HG02759 (cell line): Measurements from ENCODE around the gene RASAL1.

Experiments used
- ATAC-seq: cut with Tn5 transposase; IDR thresholded peaks from one replicate; pipeline ENCODE4 v1.9.1; 2021; ENCODE audit warnings: mild to moderate bottlenecking, moderate library complexity; ENCODE audit not compliant: unreplicated experiment

Gene RASAL1, protein sequence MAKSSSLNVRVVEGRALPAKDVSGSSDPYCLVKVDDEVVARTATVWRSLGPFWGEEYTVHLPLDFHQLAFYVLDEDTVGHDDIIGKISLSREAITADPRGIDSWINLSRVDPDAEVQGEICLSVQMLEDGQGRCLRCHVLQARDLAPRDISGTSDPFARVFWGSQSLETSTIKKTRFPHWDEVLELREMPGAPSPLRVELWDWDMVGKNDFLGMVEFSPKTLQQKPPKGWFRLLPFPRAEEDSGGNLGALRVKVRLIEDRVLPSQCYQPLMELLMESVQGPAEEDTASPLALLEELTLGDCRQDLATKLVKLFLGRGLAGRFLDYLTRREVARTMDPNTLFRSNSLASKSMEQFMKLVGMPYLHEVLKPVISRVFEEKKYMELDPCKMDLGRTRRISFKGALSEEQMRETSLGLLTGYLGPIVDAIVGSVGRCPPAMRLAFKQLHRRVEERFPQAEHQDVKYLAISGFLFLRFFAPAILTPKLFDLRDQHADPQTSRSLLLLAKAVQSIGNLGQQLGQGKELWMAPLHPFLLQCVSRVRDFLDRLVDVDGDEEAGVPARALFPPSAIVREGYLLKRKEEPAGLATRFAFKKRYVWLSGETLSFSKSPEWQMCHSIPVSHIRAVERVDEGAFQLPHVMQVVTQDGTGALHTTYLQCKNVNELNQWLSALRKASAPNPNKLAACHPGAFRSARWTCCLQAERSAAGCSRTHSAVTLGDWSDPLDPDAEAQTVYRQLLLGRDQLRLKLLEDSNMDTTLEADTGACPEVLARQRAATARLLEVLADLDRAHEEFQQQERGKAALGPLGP

GRCh38 chr12:113135178-113136127, at the start of gene RASAL1:
RASAL1 (minus strand) TSS chr12:113135761; CDS start chr12:113135462, 299 bp downstream.
- ATAC-seq, result peak; percentile 63

DNA sequence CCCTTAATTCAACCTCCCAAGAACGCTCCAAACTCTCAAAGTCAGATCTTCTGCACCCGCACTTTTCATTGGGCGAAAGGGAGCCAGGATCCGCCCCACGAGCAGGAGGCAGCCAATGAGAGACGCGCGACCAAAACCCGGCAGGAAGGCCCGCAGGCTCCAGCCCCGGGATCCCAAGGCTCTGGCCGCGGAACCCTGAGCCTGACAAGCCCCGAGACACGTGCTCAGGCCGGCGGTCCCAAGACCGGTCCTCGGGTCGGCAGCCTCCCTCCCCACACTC, 49.3 kb upstream of the RASAL1 start:
- peak; percentile 81 for ATAC-seq

- peak; percentile 54 for ATAC-seq
Measured at GRCh38 chr12:113184098-113184899, 48.7 kb upstream of the RASAL1 start.

GRCh38 chr12:113183030-113183589, 47.5 kb upstream of the RASAL1 start:
- no peak for ATAC-seq

DNA sequence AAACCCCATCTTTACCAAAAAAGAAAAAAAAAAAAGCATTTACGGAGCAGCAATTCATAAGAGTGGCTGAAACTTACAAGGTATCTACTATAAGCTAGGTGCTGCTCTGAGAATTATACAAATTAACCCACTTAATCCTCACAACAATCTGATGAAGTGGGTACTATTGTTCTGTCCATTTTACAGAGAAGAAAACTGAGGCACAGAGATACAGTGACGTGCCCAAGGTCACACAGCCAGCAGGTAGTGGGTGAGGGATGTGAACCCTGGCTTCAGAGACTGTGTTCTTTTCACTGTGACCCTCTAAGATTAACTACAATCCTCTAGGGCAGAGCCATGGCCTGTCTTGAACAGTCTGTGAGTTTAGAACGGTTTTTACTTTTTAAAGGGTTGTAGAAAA, 46.4 kb upstream of the RASAL1 start:
- no peak for ATAC-seq

- no peak for ATAC-seq
Measured at GRCh38 chr12:113180333-113180732, 44.8 kb upstream of the RASAL1 start.

GRCh38 chr12:113179023-113179422, 43.5 kb upstream of the RASAL1 start:
- ATAC-seq, result no peak

DNA sequence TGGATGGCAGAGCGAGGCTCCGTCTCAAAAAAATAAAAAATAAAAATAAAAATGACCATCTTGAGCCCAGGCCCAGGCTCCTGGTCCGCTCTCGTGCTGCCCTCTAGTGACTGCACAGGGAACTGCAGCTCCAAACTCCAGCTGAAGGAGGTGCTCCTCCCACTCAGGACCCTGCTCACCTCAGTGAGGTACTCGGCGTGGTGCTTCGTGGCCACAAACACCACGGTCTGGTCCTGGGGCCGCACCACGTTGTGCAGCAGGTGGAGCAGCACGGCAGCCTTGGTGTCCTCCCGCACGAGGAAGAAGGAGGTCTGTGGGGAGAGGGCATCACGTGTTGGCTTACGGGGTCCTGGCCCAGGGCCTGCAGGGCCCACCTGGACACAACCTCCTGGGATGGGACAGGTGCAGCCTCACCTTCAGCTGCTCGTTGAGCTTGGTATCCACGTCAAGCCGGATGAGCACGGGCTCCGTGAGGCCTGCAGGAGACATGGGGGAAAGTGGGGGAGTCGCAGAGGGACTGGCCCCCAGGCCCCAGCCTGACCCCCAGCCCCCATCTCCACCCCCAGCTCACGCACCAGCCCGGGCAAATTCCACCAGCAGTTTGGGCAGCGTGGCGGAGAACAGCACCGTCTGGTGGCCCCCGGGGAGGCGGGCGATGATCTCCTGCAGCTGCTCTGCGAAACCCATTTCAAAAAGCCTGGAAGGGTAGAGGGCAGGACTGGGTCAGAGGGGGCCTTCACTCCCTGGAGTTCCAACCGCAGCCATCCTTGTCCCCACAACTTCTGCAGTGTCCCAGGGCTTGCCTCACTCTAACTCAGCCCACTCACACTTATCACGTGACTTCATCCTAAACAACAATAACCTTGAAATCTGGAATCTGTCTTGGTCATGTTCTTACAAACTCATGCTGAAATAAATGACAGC, 39.2 kb upstream of the RASAL1 start:
- ATAC-seq, result no peak

DNA sequence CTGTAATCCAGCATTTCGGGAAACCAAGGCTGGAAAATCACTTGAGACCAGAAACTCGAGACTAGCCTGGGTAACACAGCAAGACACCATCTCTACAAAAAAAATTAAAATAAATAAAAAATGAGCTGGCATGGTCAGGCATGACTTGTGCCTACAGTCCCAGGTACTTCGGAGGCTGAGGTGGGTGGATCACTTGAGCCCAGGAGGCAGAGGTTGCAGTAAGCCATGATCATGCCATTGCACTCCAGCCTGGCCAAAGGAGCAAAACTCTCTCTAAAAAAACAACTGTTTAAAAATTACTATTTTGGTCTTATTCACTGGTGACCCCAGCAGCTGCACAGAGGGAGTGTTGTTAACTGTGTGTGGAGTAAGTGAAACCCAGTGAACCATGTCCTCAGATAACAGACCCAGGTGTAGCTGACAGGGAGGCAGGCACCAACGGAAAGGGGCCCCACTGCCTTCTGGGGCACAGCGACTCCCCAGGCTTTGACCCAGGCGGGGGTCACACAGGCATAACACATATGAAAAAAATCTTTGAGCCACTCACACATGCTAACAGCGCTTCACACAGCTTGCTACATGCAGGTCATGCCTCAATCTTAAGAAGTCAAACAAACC, 37.6 kb upstream of the RASAL1 start:
- peak; percentile 76 for ATAC-seq

GRCh38 chr12:113172185-113172584, 36.6 kb upstream of the RASAL1 start:
- ATAC-seq, result no peak

DNA sequence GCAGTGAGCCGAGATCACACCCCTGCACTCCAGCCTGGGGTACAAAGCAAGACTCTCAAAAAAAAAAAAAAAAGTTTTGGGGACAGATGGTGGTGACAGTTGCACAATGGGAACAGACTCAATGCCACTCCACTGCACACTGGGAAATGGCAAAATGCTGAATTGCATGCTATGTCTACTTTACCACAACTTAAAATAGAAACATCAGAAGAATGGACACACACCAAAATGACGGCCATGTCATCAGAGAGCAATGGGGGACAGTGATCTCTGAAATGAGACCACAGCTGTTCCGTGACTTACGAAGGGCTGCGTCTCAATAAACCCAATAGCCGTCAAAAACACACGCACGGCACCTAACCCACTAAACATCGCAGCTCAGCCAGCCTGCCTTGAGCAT, 36.0 kb upstream of the RASAL1 start:
- ATAC-seq, result no peak

GRCh38 chr12:113170926-113171325, 35.4 kb upstream of the RASAL1 start:
- ATAC-seq, result no peak

DNA sequence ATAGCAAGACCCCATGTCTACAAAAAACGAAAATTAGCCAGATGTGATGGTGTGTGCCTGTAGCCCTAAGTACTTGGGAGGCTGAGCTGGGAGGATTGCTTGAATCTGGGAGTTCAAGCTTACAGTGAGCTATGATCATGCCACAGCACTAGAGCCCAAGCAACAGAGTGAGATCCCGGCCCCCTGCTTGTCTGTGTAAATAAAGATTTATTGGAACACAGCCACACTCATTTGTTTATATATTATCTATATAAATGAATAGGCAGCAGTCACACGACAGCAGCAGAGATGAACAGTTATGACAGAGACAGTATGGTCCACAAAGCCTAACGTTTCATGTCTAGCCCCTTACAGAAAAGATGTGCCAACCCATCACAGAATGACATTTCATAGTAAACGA, 34.9 kb upstream of the RASAL1 start:
- no peak for ATAC-seq

DNA sequence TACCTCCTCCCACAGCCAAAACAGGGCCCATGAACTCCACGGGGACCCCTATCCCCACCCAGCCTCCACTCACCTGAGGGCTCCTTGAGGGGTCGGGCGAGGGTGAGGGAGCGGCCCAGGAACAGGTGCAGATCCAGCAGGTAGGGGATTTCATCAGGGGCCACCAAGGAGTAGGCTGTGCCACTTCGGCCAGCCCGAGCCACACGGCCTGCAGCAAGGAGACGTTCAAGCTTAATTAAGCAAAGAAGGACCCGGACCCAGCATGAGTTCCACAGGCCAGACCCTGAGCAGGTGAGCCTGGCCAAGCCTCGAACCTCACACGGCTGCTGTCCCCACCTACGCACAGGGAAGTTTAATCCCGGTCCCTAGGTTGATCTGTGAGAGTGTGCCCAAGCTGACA, 34.1 kb upstream of the RASAL1 start:
- ATAC-seq, result no peak

DNA sequence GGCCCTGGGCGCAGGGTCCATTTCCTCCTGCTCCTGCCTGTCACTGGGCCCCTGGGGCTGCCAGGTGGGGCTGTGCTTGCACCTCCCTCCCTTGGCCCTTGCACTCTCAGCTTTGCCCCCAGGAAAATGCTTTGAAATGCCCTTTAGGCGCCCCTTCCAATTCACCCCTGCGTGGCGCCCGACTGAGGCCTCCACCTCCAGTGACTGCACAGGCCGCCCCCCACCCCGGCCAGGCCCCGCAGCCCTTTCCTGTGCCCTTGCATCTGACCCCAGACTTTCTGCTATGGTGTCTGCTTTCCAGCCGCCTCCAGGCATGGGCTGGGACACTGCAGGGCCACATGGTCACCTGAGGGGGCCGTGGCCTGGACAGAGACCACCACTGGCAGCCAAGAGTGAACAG, 32.3 kb upstream of the RASAL1 start:
- no peak for ATAC-seq

GRCh38 chr12:113165521-113166450, 30.2 kb upstream of the RASAL1 start:
- ATAC-seq, result no peak

- ATAC-seq, result no peak
Measured at GRCh38 chr12:113164014-113164413, 28.5 kb upstream of the RASAL1 start.

DNA sequence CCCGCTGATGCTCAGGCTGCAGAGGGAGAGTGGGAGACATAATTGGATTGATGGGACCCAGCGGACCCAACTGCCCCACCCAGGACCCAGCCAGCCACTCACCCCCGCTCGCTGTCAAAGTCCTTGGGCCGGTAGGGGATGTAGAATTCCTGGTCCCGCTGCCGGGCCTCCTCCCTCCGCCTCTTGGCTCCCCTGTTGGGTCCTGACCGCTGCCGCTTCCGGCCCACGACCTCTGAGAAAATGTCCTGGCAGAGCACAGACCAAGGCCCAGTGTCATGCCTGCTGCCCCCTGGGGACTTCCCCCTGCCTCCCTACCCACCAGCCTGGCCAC, 27.4 kb upstream of the RASAL1 start:
- ATAC-seq, result no peak
